ENCODE data around the gene ACIN1. TPM values are rescaled to one million over a fixed set of nuclear protein-coding genes. Genes with fewer than 3 reads are reported as not detected.

The ACIN1 gene
- total and polyA plus RNA-seq, 2 of the 8 experiments (the other 6 are each of a cell fraction or from before 2014, with no cell fraction given), result 132 to 233 TPM

DNA sequence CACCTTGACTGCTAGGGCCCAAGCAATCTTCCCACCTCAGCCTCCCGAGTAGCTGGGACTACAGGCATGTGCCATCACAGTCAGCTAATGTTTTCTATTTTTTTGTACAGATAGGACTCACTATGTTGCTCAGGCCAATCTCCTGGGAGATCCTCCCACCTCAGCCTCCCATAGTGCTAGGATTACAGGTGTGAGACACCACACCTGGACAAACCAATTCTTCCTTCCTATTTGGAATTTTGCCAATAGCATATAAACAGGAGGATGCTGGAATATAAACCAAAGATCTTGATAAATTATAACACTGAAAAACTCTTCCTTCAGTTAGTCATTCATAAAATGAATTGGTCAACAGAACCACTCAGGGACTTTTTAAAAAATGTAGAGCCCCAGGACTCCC is 8.4 kb downstream of the ACIN1 start:
- WGBS, 2 experiments (ENCODE audit: extremely low coverage in 1 of 2, insufficient coverage in 1 of 2, insufficient read length in 1 of 2, insufficient replicate concordance in 2 of 2, low coverage in 1 of 2, low lambda C conversion rate in 2 of 2, missing lambda C conversion rate in 1 of 2), result 92% methylated on average over 1 of the region's 1 CpG; no CpG with 5 or more reads in 1 of the 2 experiments
- DNase-seq (ENCODE audit: low read depth in 1 of 2, low spot score in 2 of 2), result no peak
- no peak overlapping the region for H4K5ac ChIP-seq (ENCODE audit: insufficient read length, low read depth, low read length)
- H3K23me2 ChIP-seq (ENCODE audit: low read depth, low read length), result no peaks in the 10 kb centered on the region
- no peak overlapping the region for H4K91ac ChIP-seq (replicated peaks; ENCODE audit: insufficient read length, low read length)
- H3K79me1 ChIP-seq (ENCODE audit: low read depth, low read length), result no peaks in the 10 kb centered on the region
- peaks cover 0 to 14% of the 10 kb centered on the region in 2 experiments; a peak in 2 of 4 replicates for H3K79me2 ChIP-seq (ENCODE audit: control insufficient read depth in 1 of 2, insufficient read depth in 2 of 2, low read length in 2 of 2)
- peaks cover 0 to 1% of the 10 kb centered on the region in 2 experiments for H4K20me1 ChIP-seq (replicated peaks in 1 of 2; ENCODE audit: control insufficient read depth in 1 of 2, insufficient read depth in 2 of 2, low read length in 2 of 2)
- H3K14ac ChIP-seq (ENCODE audit: insufficient read length), result no peak overlapping the region
- H3K18ac ChIP-seq (ENCODE audit: extremely low read depth, low read length), result no peak overlapping the region
- POLR2A ChIA-PET (ENCODE audit: partially characterized antibody), result interaction anchor here (0.6 to 5.1 kb wide), 4 partner anchors 8 to 446 kb away, joined by 3 to 24 read pairs (median 10); partner anchors contain the start of genes ACIN1 and C14orf119
- no peak overlapping the region for H2BK5ac ChIP-seq (ENCODE audit: low read depth, low read length)
- H3K36me3 ChIP-seq (ENCODE audit: control insufficient read depth in 2 of 4, insufficient read depth in 4 of 4, low read length in 3 of 4), result peaks cover 20 to 87% (median 53%) of the 10 kb centered on the region in 4 experiments
- no peak overlapping the region for H3K9ac ChIP-seq (replicated peaks in 1 of 4; ENCODE audit: extremely low read depth in 1 of 4, low read depth in 3 of 4, low read length in 3 of 4)
- no peak overlapping the region for H3K4ac ChIP-seq (replicated peaks; ENCODE audit: insufficient read length, low read depth, low read length)
- CTCF ChIA-PET (ENCODE audit: partially characterized antibody), result interaction anchor here (0.8 to 3.8 kb wide), 5 partner anchors 9 to 34 kb away, joined by 3 to 18 read pairs (median 4); no protein-coding TSS in a partner anchor
- H2BK15ac ChIP-seq (ENCODE audit: low read length), result no peak overlapping the region
- no peaks in the 10 kb centered on the region for H3K27me3 ChIP-seq (replicated peaks in 1 of 4; ENCODE audit: control insufficient read depth in 3 of 4, extremely low read depth in 1 of 4, insufficient read depth in 3 of 4, low read length in 3 of 4)
- FAIRE-seq, result no peak
- no peak overlapping the region for H3K23ac ChIP-seq (ENCODE audit: insufficient read length)
- no peaks in the 10 kb centered on the region for H3K9me3 ChIP-seq (ENCODE audit: insufficient read depth in 2 of 2, low read depth in 1 of 2, low read length in 1 of 2)
- no peak overlapping the region for H3K4me3 ChIP-seq (ENCODE audit: extremely low read depth in 1 of 4, insufficient read depth in 2 of 4, low read depth in 3 of 4, low read length in 4 of 4)
- H3K4me2 ChIP-seq (ENCODE audit: insufficient read depth in 1 of 2, low read depth in 2 of 2, low read length in 2 of 2), result no peak overlapping the region
- no peak overlapping the region for H3K56ac ChIP-seq (replicated peaks; ENCODE audit: insufficient read length, low read depth, low read length)
- H4K8ac ChIP-seq (ENCODE audit: extremely low read depth, insufficient read depth, low read length), result no peak overlapping the region
- H2BK120ac ChIP-seq (replicated peaks; ENCODE audit: low read depth, low read length), result no peak overlapping the region
- H2BK12ac ChIP-seq (ENCODE audit: low read depth, low read length), result no peak overlapping the region
- H3K27ac ChIP-seq (ENCODE audit: low read depth, low read length), result no peak overlapping the region
- H2AFZ ChIP-seq (ENCODE audit: low read length), result no peak overlapping the region
- no peak overlapping the region for H2BK20ac ChIP-seq (ENCODE audit: low read length)
- no peaks in the 10 kb centered on the region for H3K4me1 ChIP-seq (replicated peaks in 1 of 4; ENCODE audit: control insufficient read depth in 3 of 4, insufficient read depth in 4 of 4, low read length in 3 of 4)
- no peak overlapping the region for H2AK5ac ChIP-seq (ENCODE audit: low read depth, low read length)
- TF ChIP-seq HDAC6 (IDR thresholded peaks at IDR 0.05; ENCODE audit: low read depth, low read length) (no peak), TBP (IDR thresholded peaks at IDR 0.05; ENCODE audit: low read depth, low read length) (no peak), TCF12 (IDR thresholded peaks at IDR 0.05; ENCODE audit: low read depth, low read length) (no peak), SP2 (IDR thresholded peaks at IDR 0.05; ENCODE audit: low read length) (no peak), RAD21 (IDR thresholded peaks at IDR 0.05 in 1 of 2, conservative IDR thresholded peaks at IDR 0.05 in 1 of 2; ENCODE audit: low read depth in 2 of 2, low read length in 2 of 2) (no peak), SRF (IDR thresholded peaks at IDR 0.05; ENCODE audit: low read depth, low read length) (no peak), SIN3A (conservative IDR thresholded peaks at IDR 0.05 in 1 of 2, IDR thresholded peaks at IDR 0.05 in 1 of 2; ENCODE audit: low read depth in 1 of 2, low read length in 2 of 2) (no peak), HDAC2 (IDR thresholded peaks at IDR 0.05; ENCODE audit: borderline replicate concordance in 1 of 2, low read depth in 2 of 2, low read length in 2 of 2) (no peak), CTBP2 (IDR thresholded peaks at IDR 0.05; ENCODE audit: borderline replicate concordance, insufficient read depth, insufficient read length, low read length) (no peak), SIRT6 (IDR thresholded peaks at IDR 0.05; ENCODE audit: low read length) (no peak)
- TF ChIP-seq, protein P1, sequence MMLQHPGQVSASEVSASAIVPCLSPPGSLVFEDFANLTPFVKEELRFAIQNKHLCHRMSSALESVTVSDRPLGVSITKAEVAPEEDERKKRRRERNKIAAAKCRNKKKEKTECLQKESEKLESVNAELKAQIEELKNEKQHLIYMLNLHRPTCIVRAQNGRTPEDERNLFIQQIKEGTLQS (IDR thresholded peaks at IDR 0.05; ENCODE audit: insufficient read depth, low read depth, low read length), result no peak
